Keratinocyte (primary cell): ENCODE data around the gene ASF1B.

Source experiments
- EZH2 ChIP-seq: IDR thresholded peaks from one replicate; pipeline ENCODE4 v1.6.1; 2012; ENCODE audit warnings: inconsistent platforms, mild to moderate bottlenecking, low read length, moderate library complexity
- TF ChIP-seq, protein P1 (sequence below), 3 experiments: IDR thresholded peaks in 1 of 3; conservative IDR thresholded peaks in 1 of 3; optimal IDR thresholded peaks in 1 of 3; 2 replicates in 2 of 3; 3 replicates in 1 of 3; pipeline versions ENCODE3 to v1.5.1; 2011; ENCODE audit warnings: low read length in 3 of 3, mild to moderate bottlenecking in 3 of 3, moderate library complexity in 2 of 3, control low read depth in 1 of 3, inconsistent platforms in 1 of 3; ENCODE audit not compliant: insufficient read depth in 2 of 3; ENCODE audit errors: extremely low read depth in 1 of 3

DNA sequence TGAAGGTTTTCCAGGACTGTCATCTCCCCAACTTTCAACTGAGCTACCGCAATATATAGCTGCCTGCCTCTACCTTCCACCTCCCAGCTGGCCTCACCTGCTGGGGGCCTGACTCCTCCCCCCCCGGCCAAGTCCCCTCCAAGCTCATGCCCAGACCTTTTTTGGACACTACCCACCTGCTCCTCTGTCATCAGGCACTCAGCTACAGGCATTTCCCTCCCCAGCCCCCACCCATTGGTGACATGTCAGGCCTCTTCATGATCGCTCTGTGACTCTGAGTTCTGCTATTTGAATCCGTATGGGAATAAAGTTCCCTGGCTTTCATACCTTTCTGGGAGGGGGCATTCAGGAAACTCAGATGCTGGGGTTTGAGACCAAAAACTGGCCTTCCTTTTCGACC is 20.6 kb downstream of the ASF1B start:
- TF ChIP-seq, protein P1, sequence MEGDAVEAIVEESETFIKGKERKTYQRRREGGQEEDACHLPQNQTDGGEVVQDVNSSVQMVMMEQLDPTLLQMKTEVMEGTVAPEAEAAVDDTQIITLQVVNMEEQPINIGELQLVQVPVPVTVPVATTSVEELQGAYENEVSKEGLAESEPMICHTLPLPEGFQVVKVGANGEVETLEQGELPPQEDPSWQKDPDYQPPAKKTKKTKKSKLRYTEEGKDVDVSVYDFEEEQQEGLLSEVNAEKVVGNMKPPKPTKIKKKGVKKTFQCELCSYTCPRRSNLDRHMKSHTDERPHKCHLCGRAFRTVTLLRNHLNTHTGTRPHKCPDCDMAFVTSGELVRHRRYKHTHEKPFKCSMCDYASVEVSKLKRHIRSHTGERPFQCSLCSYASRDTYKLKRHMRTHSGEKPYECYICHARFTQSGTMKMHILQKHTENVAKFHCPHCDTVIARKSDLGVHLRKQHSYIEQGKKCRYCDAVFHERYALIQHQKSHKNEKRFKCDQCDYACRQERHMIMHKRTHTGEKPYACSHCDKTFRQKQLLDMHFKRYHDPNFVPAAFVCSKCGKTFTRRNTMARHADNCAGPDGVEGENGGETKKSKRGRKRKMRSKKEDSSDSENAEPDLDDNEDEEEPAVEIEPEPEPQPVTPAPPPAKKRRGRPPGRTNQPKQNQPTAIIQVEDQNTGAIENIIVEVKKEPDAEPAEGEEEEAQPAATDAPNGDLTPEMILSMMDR (optimal IDR thresholded peaks at IDR 0.05 in 1 of 3, IDR thresholded peaks at IDR 0.05 in 1 of 3, conservative IDR thresholded peaks at IDR 0.05 in 1 of 3; ENCODE audit: extremely low read depth in 1 of 3, insufficient read depth in 2 of 3, low read length in 3 of 3), result no peak
- no peak for TF ChIP-seq EZH2
